GM18519 (cell line): ENCODE measurements around the gene STRBP.
"Not testable (repeated sequence)": the region's sequence is repeated elsewhere in the genome, so short reads cannot be mapped to it uniquely, and the experiment has no call there.

Experiments
- ATAC-seq: cut with Tn5 transposase; IDR thresholded peaks from one replicate; pipeline ENCODE4 v1.9.1; 2021; ENCODE audit warnings: mild to moderate bottlenecking, moderate library complexity; ENCODE audit not compliant: unreplicated experiment, low FRiP score

The STRBP gene

DNA sequence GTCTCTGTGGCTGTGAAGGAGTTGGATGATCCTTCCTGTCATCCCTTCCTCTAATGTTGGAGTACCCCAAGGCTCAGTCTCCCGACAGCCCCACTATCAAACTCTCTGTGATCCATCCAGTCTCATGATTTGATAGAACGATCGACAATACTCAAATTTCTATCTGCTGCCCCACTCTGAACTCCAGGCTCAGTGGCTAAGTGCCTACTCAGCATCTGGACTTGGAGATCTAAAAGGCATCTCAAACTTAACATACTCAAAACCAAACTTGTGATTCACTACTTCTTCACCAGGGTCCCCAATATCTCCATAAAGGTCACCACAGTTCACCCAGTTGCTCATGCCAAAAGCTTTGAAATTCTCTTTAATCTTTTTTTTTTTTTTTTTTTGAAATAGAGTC lies 15.1 kb upstream of the STRBP start:
- no peak for ATAC-seq

DNA sequence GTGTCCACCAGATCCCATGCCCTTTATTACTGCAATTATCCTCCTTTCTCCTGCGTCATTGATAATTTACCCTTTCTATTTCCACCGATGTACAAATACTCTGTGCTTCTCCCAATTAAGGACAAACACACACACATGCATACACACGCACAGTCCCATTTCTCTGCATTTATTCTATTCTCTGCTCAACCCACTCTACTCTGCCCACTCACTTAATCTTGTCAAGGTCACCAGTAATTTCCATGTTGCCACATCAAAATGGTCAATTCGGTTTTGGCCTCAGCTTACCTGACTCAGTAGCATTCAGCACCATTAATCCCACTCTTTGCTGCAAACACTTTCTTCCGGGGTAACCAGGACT lies 14.6 kb upstream of the STRBP start:
- ATAC-seq = no peak

DNA sequence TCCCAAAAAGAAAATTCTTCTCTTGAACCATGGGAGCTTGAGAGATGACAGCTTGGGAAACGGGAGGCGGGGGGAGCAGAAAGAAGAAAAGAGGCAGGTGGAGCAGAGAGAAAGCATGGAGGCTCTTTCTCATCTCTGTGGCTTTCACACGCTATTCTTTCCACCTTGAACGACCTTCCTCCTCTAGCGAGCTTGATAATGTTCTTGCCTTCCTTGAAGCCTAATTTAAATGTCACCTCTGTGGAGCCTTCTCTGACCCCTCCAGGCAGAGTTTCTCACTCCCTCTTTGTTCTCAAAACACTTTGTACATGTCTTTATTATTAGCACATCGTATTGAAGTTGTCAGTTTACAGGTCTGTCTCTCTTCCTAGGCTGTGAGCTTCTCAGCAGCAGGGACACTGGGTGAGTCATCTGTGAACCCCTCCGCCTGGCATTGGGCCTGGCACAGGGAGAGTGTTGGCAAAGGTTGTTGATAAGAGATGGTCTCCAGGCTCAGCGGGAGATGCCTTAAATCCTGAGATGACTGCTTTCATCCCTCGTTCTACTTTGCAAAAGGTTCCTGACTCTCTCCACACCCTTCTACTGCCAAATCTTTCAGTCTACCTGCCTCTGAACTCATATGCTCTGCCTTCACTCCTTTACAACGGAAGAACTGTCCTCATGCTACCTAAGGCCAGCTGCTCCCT lies 14.1 kb upstream of the STRBP start:
- no peak for ATAC-seq

DNA sequence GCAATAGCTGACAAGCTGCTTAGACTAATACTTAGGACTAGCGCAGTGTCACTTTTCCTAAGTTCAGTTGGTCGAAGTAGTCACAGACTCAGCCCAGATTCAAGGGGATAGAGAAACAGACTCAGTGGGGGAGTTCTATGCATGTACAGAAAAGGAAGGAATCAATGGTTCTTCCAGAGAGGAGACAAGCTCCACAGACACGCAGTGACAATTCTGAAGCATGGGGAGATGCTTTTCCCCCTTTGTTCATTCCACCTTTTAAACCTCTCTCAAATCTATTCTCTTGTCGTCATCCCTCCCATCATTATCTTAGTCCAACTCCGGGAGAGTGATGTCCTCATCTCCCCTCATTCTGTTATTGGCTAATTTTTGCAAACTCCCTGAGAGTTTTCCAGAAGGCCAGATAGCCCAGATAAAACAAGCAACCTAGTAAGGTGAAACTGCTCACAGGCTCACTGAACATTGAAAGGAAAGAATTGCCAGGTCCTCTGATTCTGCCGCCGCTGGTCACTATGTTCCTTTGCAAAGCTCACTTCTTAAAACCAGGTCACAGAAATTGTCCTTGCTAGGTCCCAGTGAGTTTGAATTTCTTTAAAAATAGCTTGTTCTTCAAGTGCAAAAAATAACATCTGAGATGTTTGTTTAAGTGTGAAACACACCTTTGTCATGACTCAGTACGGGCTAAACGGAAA lies 13.4 kb upstream of the STRBP start:
- no peak for ATAC-seq

DNA sequence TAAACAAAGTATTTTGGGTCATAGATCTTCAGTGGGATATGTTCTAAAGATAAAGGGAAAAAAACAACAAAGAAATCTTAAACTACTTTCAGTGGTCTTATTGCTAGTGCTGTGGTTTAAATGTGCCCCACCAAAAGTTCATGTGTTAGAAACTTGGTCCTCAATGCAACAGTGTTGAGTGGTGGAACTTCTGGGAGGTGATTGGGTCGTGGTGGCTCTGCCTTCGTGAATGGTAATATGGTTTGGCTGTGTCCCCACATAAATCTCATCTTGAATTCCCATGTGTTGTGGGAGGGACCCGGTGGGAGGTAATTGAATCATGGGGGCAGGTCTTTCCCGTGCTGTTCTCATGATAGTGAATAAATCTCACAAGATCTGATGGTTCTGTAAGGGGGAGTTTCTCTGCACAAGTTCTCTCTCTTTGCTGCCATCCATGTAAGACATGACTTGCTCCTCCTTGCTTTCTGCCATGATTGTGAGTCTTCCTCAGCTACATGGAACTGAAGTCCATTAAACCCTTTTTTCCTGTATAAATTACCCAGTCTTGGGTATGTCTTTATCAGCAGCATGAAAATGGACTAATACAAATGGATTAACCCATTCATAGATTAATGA lies 10.6 kb upstream of the STRBP start:
- ATAC-seq = not testable (repeated sequence)

DNA sequence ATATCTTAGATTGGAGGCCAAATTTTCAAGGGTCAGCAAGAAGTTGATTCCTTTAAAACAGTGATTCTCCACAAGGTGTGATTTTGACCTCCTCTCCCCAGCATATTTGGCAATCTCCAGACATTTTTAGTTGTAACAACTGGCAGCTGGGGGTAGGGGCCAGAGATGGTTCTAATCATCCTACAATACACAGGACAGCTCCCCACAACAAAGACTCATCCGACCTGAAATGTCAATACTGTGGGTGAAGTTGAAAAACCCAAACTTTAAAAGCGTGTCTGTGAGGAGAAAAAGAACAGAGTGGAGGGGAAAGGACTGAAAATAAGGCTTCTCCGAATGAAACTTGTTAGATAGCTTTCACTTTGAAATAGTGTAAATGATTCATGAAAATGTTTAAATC lies 10.0 kb upstream of the STRBP start:
- ATAC-seq = no peak

DNA sequence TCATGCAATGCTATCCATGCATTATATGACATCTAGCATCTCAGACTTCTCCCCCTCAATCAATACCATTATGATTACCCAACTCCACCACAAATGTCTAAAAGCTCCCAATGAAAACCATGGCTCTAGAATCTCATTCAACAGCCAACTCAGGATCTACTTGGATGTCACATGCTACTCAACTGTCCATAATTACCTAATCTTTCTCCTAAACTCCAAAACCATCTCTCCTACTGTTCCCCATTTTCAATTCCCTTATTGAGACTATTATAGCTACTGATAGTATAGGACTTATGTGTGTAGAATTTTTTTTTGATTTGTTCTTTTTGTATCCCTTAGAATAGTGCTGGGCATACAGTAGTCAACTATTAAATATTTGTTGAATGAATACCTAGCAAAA lies 8.2 kb upstream of the STRBP start:
- no peak for ATAC-seq

DNA sequence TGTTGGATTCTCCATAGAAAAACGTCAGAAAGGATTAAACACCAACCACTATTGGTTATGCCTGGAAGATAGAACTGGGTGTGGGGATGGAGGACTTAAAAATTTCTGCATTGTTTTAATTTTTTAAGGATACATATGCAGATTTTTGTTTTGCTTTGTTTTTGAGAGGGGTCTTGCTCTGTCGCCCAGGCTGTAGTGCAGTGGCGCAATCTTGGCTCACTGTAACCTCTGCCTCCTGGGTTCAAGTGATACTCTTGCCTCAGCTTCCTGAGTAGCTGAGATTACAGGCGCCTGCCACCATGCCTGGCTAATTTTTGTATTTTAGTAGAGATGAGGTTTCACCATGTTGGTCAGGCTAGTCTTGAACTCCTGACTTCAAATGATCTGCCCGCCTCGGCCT lies 2.7 kb upstream of the STRBP start:
- ATAC-seq = not testable (repeated sequence)

DNA sequence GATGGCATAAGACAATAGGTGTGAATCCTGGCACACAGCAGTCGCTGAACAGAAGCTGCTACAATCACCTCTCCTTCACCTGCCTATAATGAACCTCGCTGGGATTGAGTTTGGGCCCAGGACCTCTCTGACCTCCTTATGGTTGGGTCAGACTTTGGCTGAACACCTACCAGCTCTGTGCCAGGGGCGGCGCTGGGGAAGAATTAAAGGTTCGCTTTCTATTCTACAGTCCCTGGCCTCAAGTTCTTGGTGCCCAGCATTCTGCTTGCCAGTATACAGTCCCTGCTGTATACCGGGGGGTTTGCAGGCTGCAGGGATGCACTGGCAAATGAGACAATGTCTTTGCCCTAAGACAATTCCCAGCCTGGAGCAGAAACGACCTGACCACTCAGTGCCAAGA lies 895 bp upstream of the STRBP start:
- ATAC-seq = no peak

DNA sequence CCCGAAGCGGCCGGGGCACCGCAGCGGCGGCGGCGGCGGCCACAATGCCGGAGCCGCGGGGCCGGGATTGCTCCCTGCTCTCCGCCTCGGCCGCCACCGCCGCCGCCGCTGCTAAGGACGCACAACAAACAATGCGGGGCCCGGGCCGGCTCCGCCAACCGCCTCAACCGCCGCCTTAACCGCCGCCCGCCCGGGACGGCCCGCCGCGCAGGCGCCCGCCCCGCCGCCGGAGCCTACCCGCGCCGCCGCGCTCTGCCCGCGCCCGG lies 254 bp downstream of the STRBP start:
- ATAC-seq = no peak

DNA sequence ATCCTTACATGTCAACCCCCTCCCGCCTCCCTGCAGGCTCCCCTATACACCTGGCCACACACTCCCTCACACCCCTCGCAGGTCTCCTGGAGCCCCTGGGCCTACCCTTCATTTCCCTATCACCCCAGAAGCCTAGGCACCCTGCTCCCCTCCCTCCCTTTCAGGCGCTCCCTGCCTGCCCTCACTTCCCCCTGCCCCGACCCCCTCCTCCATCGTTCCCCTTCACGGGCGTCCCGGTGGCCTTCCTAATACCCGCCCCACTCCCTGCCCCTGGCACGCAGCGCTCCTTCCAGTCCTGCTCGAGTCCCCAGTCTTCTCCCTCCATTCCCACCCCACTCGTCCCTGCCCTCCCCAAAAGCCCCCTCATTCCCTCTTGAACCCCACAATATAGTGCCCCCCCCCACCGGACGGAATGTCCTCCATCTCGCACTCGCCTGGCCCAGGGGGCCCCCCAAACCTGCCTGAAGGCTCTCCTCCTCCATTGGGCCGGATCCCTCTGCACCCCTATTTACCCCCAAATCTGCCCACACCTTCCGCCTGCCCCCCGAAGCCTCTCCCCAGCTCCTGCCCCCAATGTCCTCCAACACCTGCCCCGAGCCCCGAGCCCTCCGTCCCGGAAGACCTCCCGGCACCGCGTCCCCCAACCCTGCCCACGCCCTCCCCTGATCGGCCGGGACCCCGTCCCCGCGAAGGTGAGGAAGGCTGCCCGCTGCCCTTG lies 746 bp downstream of the STRBP start:
- ATAC-seq = no peak

DNA sequence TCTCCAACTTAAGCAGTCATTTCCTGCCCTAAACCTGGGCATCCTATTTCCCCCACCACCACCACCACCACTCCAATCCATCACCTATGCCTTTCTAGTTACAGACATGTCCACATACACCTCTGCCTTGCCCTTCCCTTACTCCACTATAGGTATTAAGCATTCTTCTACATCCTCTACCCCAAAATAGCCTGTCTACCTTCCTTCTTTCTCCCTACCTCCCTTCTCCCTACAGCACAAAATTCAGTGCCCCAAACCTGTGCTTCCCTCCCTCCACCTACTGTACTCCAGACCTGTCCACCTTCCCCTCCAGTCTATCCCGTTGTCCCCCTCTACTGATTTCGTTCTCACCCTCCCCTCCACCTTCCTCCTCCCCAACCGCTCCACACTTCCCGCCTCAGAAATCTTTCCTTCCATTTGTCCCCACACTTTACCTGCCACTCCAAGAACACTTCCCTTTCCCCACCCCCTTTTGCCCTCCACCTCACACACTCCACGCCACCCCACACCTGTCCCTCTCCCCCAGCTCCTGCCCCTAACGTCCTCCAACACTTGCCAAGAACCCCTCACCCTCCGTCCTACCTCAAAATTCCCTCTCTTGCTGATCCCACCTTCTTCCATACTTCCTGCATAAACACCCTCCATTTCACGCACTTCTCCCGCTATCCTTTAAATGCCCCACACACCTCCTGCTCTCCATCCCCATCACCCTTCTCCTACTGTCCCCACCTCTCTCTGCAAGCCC lies 1.6 kb downstream of the STRBP start:
- ATAC-seq = no peak

DNA sequence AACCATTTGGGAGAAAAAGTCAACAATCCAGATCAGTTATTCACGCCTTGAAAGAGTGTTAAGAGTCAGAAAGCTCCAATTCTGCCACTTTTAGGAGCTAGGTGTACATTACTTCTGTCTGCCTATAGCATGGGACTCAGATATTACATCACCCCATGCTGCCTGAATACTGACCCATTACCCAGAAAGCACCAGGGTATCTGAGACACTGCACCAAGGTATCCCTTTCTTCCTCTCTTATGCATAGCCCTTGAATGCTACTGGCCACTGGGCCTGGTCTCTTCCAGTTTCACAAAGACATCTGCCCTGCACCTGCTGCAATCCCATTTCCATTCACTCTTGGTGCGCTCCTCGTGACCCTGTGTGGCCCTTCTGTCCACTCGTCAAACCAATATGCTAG lies 2.6 kb downstream of the STRBP start:
- ATAC-seq = no peak

DNA sequence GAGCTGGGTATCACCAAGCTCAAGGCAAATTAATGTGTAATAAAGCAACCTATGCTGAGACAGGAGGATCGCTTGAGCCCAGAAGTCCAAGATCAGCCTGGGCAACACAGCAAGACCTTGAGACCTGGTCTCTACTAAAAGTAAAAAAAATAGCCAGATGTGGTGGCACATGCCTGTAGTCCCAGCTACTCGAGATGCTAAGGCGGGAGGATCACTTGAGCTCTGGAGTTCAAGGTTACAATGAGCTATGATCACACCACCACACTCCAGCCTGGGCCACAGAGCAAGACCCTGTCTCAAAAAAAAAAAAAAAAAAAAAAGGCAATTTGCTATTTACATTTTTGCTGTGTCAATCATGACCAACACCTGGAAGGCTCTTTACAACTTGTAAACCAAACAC lies 5.2 kb downstream of the STRBP start:
- ATAC-seq = no peak

DNA sequence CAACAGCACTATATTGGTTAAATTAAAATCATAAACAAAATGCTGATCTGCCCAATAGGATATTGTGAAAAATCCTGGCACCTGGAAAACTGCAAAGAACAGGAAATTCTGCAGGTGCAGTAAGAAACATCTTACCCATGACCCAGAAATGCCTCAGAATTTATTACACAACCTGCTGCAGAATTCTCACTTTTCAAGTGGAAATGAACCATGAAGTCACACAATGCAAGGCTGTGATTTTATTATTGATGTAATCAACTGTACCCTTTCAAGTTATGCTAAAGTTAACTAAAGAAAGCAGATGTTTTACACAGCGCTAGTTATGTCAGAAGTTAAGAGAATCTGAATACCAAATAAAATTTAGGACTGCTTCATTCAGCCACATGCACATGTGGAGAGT lies 6.0 kb downstream of the STRBP start:
- ATAC-seq = no peak

DNA sequence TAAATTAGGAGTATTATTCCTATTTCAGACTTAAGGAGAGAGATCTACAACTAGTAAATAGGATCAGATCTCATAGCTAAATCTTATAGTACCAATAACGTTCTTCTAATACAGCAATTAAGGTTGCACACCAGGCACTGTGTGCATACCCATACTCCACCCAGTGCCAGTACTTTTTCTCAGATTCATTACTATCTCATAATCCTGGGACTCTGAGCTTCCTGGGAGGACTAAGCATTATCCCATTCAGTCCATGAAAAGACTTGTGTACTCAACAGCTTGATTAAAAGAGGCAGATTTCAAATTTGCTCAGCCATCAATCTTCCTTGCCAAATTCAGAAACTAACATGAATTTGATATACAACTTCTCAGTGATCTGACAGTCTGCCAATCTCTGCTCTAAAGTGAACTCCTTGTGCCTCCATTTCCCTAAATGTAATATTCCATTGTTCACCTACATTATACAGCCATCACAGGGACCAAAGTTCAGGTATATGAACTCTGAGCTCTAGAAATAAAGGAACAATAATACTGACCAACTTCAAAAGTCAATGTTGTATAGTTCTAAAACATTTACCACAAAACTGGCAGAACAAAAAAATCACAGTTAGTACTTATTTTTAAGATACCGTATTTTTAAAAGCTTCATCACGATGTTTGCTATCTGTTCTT lies 7.2 kb downstream of the STRBP start:
- no peak for ATAC-seq

DNA sequence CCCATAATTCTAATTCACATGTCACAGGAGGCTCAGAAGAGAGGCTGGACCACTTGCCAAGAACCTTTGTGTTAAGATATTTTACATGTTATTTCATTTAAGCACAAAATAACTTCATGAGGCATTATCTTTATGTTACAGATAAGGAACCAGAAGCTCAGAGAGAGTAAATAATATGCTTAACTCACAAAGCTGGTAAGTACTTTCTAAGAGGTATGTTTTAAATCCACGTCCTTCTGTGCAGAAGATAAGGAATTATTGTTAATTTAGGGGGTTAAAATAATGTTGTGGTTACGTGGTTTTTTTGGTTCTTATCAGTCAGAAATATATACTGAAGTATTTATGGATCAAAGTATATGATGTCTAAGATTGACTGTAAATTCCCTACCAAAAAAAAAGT lies 8.0 kb downstream of the STRBP start:
- ATAC-seq = no peak

DNA sequence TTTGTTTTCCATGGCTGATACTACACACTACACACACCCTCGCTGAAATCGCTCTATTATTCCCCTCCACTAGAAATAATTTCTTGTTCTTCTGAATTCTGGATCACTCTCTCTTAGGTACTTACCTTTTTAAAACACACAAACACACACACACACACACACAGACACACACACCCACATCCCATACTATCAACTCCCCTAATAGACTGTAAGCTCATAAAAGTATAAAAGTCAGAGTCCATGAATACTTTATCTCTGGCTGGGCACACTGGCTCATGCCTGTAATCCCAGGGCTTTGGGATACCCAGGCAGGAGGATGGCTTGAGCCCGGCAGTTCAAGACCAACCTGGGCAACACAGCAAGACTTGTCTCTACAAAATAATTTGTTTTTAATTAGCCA lies 11.1 kb downstream of the STRBP start:
- no peak for ATAC-seq

DNA sequence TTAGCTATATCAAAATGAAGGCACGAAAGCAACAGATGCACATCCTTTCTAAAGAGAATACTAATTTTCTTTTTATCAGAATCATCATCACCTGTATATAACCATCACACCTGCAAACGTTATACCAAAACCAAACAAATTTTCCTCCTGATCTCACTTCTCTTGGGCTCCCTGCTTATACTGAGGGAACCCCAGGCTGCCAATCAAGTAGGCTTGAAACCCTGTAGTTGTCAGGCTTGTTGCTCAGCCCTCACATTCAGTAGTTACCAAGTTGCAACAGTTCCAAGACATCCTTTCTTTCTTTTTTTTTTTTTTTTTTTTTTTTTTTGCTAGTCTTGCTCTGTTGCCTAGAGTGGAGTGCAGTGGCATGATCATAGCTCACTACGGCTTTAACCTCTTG lies 12.7 kb downstream of the STRBP start:
- no peak for ATAC-seq

DNA sequence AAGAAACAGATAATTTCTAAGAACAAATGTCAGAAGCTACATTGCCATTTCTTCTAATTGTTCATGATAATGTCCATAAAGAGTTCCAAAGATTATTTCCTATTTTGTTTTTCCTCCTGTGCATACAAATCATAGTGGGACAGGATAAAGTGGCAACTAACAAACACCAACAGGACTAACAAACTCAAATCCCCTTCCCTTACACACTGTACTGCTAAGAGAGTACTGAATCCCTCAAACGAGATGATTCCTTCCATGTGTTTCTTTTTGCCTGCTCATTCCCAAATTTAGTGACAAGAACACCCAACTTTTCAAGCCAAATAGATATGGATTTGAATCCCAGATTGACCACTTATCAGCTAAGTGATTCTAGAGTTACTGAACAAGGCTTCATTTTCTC lies 15.2 kb downstream of the STRBP start:
- ATAC-seq = no peak

DNA sequence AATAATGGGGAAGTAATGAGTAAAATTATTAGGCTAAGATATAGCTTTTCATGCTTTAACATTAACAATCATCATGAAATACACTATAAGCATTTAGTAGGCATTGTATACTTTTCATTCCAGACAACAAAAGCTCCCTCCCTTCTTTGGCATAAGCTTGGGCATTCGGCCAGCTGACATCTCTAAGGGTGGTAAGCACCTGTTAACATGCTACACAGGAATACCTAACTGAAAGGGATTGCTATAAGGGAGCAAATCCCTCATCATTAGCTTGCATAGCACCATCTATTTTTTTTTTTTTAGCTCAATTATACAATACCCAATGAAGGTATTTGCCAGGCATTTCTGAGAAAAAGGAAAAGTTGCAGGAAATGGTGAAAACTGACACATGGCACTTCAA lies 16.6 kb downstream of the STRBP start:
- ATAC-seq = no peak
